ENCODE data around the gene CPLANE1. TPM values are rescaled to one million over a fixed set of nuclear protein-coding genes. Genes with fewer than 3 reads are reported as not detected.

Gene CPLANE1
- total RNA-seq, 4 donors from 2014 or later: 6.3 to 28.2 (median 12.0) TPM

DNA sequence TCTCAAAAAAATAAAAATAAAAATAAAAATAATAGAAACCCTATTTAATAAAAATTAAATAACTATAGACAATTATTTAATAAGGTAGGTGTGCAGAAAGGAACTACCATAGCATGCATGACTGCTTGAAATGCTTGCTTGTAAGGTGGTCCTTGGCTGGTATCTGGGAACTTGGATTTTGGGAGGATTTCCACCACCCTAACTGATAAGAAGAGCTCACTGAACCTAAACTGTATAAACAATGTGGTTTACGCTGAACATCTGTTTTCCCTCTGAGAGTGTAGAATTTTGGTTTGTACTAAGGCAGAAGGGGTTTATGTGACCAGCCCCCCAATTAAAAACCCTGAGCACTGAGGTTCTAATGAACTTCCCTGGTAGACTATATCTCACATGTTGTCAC is 31.2 kb downstream of the CPLANE1 start:
- DNase-seq (ENCODE audit: low spot score in 2 of 2): no peak
- H3K9me3 ChIP-seq: no peaks in the 10 kb centered on the region
- no peak overlapping the region for H3K4me3 ChIP-seq
- 100% methylated on average over 1 of the region's 1 CpG for WGBS
- H3K36me3 ChIP-seq: peaks cover 80% of the 10 kb centered on the region
- no peaks in the 10 kb centered on the region for H3K4me1 ChIP-seq
- no peak for TF ChIP-seq POLR2AphosphoS5 (IDR thresholded peaks at IDR 0.05)
- no peak for TF ChIP-seq EP300 (IDR thresholded peaks at IDR 0.05)
- TF ChIP-seq, protein P1, sequence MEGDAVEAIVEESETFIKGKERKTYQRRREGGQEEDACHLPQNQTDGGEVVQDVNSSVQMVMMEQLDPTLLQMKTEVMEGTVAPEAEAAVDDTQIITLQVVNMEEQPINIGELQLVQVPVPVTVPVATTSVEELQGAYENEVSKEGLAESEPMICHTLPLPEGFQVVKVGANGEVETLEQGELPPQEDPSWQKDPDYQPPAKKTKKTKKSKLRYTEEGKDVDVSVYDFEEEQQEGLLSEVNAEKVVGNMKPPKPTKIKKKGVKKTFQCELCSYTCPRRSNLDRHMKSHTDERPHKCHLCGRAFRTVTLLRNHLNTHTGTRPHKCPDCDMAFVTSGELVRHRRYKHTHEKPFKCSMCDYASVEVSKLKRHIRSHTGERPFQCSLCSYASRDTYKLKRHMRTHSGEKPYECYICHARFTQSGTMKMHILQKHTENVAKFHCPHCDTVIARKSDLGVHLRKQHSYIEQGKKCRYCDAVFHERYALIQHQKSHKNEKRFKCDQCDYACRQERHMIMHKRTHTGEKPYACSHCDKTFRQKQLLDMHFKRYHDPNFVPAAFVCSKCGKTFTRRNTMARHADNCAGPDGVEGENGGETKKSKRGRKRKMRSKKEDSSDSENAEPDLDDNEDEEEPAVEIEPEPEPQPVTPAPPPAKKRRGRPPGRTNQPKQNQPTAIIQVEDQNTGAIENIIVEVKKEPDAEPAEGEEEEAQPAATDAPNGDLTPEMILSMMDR (IDR thresholded peaks at IDR 0.05): no peak
- no peak for TF ChIP-seq POLR2A (IDR thresholded peaks at IDR 0.05)
- no peak overlapping the region for H3K27ac ChIP-seq
- no peaks in the 10 kb centered on the region for H3K27me3 ChIP-seq

DNA sequence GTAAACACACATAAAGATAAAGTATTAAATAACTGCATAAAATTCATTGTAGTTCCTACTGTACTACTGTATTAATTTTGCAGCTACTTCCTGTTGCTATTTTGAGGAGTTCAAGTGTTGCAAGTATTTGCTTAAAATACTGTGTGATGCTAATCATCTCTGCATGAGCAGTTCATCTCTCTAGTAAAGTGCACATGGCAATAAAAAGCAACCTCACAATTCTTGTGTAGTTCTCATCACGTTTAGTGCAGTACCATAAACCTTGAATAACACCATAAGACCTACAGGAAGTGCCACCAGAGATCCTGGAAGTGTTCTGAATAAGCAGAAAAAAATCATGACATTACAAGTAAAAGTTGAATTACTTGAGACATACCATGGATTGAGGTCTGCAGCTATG is 34.6 kb downstream of the CPLANE1 start:
- H3K9me3 ChIP-seq: no peaks in the 10 kb centered on the region
- peaks cover 76% of the 10 kb centered on the region for H3K36me3 ChIP-seq
- H3K27me3 ChIP-seq: no peaks in the 10 kb centered on the region
- no peak for DNase-seq (ENCODE audit: low spot score in 2 of 2)
- TF ChIP-seq, protein P1 (IDR thresholded peaks at IDR 0.05): no peak
- TF ChIP-seq EP300 (IDR thresholded peaks at IDR 0.05): no peak
- TF ChIP-seq POLR2A (IDR thresholded peaks at IDR 0.05): no peak
- TF ChIP-seq POLR2AphosphoS5 (IDR thresholded peaks at IDR 0.05): no peak
- H3K4me1 ChIP-seq: no peaks in the 10 kb centered on the region
- H3K27ac ChIP-seq: no peak overlapping the region
- 34% methylated on average over 1 of the region's 1 CpG for WGBS
- H3K4me3 ChIP-seq: no peak overlapping the region

DNA sequence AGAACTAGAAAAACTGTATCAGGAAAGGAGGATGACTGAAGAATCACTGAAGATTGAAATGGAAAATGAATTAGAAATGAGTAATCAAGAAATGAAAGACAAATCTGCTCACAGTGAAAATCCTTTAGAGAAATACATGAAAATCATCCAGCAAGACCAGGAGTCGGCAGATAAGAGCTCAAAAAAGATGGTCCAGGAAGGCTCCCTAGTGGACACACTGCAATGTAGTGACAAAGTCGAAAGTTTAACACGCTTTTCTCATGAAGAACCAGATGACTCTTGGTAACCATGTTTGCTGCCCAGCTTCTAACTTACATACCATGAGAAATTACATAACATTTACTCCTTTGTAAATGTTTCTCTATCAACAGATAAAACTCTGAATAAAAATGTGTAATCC is 37.1 kb downstream of the CPLANE1 start:
- Histone ChIP-seq H3K27me3 (no peaks in the 10 kb centered on the region), H3K9me3 (no peaks in the 10 kb centered on the region), H3K27ac (no peak overlapping the region), H3K4me3 (no peak overlapping the region), H3K4me1 (no peaks in the 10 kb centered on the region), H3K36me3 (peaks cover 65% of the 10 kb centered on the region)
- WGBS: 91% methylated on average over 3 of the region's 3 CpGs
- no peak for TF ChIP-seq POLR2A (IDR thresholded peaks at IDR 0.05)
- TF ChIP-seq, protein P1 (IDR thresholded peaks at IDR 0.05): no peak
- TF ChIP-seq POLR2AphosphoS5 (IDR thresholded peaks at IDR 0.05): no peak
- TF ChIP-seq EP300 (IDR thresholded peaks at IDR 0.05): no peak
- DNase-seq (ENCODE audit: low spot score in 2 of 2): no peak

DNA sequence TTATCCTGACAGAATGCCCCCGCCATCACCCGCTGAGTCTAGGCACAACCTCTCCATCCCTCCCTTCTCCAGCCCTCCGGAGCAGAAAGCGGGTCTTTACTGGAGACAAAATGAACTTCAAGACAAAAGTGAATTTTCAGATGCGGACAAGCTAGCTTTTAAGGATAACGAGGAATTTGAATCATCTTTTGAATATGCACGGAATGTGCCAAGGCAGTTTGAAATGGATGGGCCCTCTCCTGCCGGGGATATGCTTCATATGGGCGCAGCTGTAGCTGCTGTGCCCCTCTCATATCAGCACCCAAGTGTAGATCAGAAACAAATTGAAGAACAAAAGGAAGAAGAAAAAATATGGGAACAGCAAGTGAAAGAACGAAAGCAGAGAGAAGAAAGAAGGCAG is 37.5 kb downstream of the CPLANE1 start:
- Histone ChIP-seq H3K4me3 (no peak overlapping the region), H3K9me3 (no peaks in the 10 kb centered on the region), H3K4me1 (no peaks in the 10 kb centered on the region), H3K27me3 (no peaks in the 10 kb centered on the region), H3K36me3 (peaks cover 62% of the 10 kb centered on the region), H3K27ac (no peak overlapping the region)
- DNase-seq (ENCODE audit: low spot score in 2 of 2): no peak
- WGBS: 96% methylated on average over 10 of the region's 10 CpGs
- TF ChIP-seq, protein P1 (IDR thresholded peaks at IDR 0.05): no peak
- no peak for TF ChIP-seq POLR2A (IDR thresholded peaks at IDR 0.05)
- no peak for TF ChIP-seq POLR2AphosphoS5 (IDR thresholded peaks at IDR 0.05)
- no peak for TF ChIP-seq EP300 (IDR thresholded peaks at IDR 0.05)

DNA sequence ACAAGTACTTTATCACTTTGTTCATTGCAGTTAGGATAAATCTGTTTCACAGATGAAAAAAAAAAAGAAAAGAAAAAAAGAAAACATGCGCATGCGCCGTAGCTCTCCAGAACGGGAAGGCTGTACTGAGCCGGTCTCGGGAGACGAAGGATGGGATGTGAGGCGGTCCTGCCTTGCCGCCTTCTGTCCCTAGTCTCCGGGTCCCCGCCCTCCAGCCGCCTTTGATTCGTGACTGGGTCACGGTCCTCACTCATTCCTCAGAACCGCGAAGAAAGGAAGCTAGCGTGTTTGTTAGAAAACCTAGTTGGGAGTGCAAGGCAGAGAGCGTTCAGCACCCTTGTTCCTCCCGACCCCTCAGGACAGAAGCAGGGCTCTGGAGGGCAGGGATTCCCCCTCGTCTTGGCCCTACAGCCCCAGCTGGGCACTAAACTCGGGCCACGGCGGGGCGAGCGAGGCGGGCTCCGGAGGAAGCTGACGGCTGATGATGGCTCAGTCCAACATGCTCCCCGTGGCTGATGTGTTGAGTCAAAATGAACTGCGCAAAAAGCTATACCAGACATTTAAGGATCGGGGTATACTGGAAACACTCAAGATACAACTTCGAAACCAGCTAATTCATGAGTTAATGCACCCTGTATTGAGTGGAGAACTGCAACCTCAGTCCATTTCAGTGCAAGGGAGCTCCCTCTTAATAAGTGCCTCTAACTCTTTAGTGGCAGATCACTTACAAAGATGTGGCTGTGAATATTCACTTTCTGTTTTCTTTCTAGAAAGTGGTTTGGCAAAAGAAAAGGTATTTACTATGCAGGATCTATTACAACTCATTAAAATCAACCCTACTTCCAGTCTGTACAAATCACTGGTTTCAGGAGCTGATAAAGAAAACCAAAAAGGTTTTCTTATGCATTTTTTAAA is 40.0 kb downstream of the CPLANE1 start:
- no peak for DNase-seq (ENCODE audit: low spot score in 2 of 2)
- Histone ChIP-seq H3K36me3 (peaks cover 56% of the 10 kb centered on the region), H3K4me1 (no peaks in the 10 kb centered on the region), H3K27me3 (no peaks in the 10 kb centered on the region), H3K4me3 (peak overlapping the region; percentile 6), H3K9me3 (no peaks in the 10 kb centered on the region), H3K27ac (no peak overlapping the region)
- WGBS: 78% methylated on average over 32 of the region's 32 CpGs
- TF ChIP-seq, protein P1 (IDR thresholded peaks at IDR 0.05): no peak
- no peak for TF ChIP-seq POLR2AphosphoS5 (IDR thresholded peaks at IDR 0.05)

Measured in suprapubic skin (tissue), 4 donors.